H9 (cell line): ENCODE results near the gene PDE4B. TPM values are rescaled to one million over a fixed set of nuclear protein-coding genes. Genes with fewer than 3 reads are reported as not detected.

ENCODE experiments used
- DNase-seq: peaks from one replicate; pipeline ENCODE4 v3.0.0-alpha.2; 2017
- H2AFZ ChIP-seq: one replicate; pipeline ENCODE4 v1.6.1; 2013; ENCODE audit warnings: mild to moderate bottlenecking, low read length, control low read depth, moderate library complexity
- H2AK5ac ChIP-seq: 2 replicates; pipeline ENCODE4 v1.6.1; 2013; ENCODE audit warnings: low read length, control low read depth, mixed read lengths; ENCODE audit not compliant: insufficient read length
- H2BK120ac ChIP-seq: one replicate; pipeline ENCODE4 v1.6.1; 2013; ENCODE audit warnings: low read depth, mild to moderate bottlenecking, low read length, control low read depth, inconsistent platforms; ENCODE audit not compliant: poor library complexity, severe bottlenecking
- H2BK12ac ChIP-seq: 2 replicates; pipeline ENCODE4 v1.6.1; 2013; ENCODE audit warnings: low read length, control low read depth, mixed read lengths, low read depth; ENCODE audit not compliant: insufficient read length
- H2BK15ac ChIP-seq: 2 replicates; pipeline ENCODE4 v1.6.1; 2013; ENCODE audit warnings: low read depth, low read length, control low read depth
- H2BK20ac ChIP-seq: one replicate; pipeline ENCODE4 v1.6.1; 2013; ENCODE audit warnings: low read depth, mild to moderate bottlenecking, low read length, control low read depth, inconsistent platforms; ENCODE audit not compliant: poor library complexity, severe bottlenecking
- H2BK5ac ChIP-seq: 2 replicates; pipeline ENCODE4 v1.6.1; 2013; ENCODE audit warnings: low read length, control low read depth, mixed read lengths; ENCODE audit not compliant: insufficient read length
- H3K14ac ChIP-seq: 2 replicates; pipeline ENCODE4 v1.6.1; 2013; ENCODE audit warnings: low read length, control low read depth; ENCODE audit not compliant: insufficient read depth
- H3K18ac ChIP-seq: 2 replicates; pipeline ENCODE4 v1.6.1; 2013; ENCODE audit warnings: low read depth, mild to moderate bottlenecking, mixed read lengths, low read length, control low read depth; ENCODE audit not compliant: insufficient read length
- H3K23ac ChIP-seq: 2 replicates; pipeline ENCODE4 v1.6.1; 2013; ENCODE audit warnings: low read length, control low read depth, mixed read lengths, low read depth; ENCODE audit not compliant: insufficient read length
- H3K23me2 ChIP-seq: 2 replicates; pipeline ENCODE4 v1.6.1; 2013; ENCODE audit warnings: low read depth, mild to moderate bottlenecking, mixed read lengths, low read length, control low read depth; ENCODE audit not compliant: insufficient read length, poor library complexity, severe bottlenecking
- H3K27ac ChIP-seq: 2 replicates; pipeline ENCODE4 v1.5.1; 2013; ENCODE audit warnings: low read length, control low read depth, mixed read lengths, low read depth; ENCODE audit not compliant: insufficient read length
- H3K27me3 ChIP-seq: 2 replicates; pipeline ENCODE4 v1.6.1; 2013; ENCODE audit warnings: low read length, control low read depth, inconsistent platforms; ENCODE audit not compliant: insufficient read depth
- H3K4ac ChIP-seq: 2 replicates; pipeline ENCODE4 v1.6.1; 2013; ENCODE audit warnings: low read depth, mild to moderate bottlenecking, control low read depth, inconsistent platforms, low read length, moderate library complexity
- H3K4me1 ChIP-seq: 2 replicates; pipeline ENCODE4 v1.6.1; 2013; ENCODE audit warnings: low read length, control low read depth, inconsistent platforms; ENCODE audit not compliant: insufficient read depth
- H3K4me2 ChIP-seq: 2 replicates; pipeline ENCODE4 v1.6.1; 2013; ENCODE audit warnings: low read length, control low read depth, mixed read lengths; ENCODE audit not compliant: insufficient read length, insufficient read depth
- H3K56ac ChIP-seq: 2 replicates; pipeline ENCODE4 v1.6.1; 2013; ENCODE audit warnings: low read depth, mild to moderate bottlenecking, mixed read lengths, low read length, control low read depth; ENCODE audit not compliant: insufficient read length
- H3K79me1 ChIP-seq: 2 replicates; pipeline ENCODE4 v1.6.1; 2013; ENCODE audit warnings: low read depth, mild to moderate bottlenecking, moderate library complexity, low read length, control low read depth, inconsistent platforms; ENCODE audit not compliant: insufficient read depth, poor library complexity, severe bottlenecking
- H3K79me2 ChIP-seq: 2 replicates; pipeline ENCODE4 v1.6.1; 2013; ENCODE audit warnings: low read length, control low read depth, inconsistent platforms; ENCODE audit not compliant: insufficient read depth
- H3K9ac ChIP-seq: 2 replicates; pipeline ENCODE4 v1.6.1; 2013; ENCODE audit warnings: low read length, control low read depth, mixed read lengths; ENCODE audit not compliant: insufficient read length; ENCODE audit errors: extremely low read depth
- H3K9me3 ChIP-seq: one replicate; pipeline ENCODE4 v1.6.1; 2013; ENCODE audit warnings: low read depth, low read length, inconsistent platforms; ENCODE audit not compliant: control insufficient read depth
- H3T11ph ChIP-seq: one replicate; pipeline ENCODE4 v1.6.1; 2013; ENCODE audit warnings: mild to moderate bottlenecking, low read length, control low read depth, inconsistent platforms
- H4K20me1 ChIP-seq: one replicate; pipeline ENCODE4 v1.6.1; 2013; ENCODE audit not compliant: control insufficient read depth, insufficient read length, insufficient read depth
- H4K5ac ChIP-seq: 2 replicates; pipeline ENCODE4 v1.6.1; 2013; ENCODE audit warnings: low read depth, mild to moderate bottlenecking, mixed read lengths, low read length, control low read depth; ENCODE audit not compliant: insufficient read length
- H4K8ac ChIP-seq: replicated peaks from 2 replicates; pipeline ENCODE4 v1.6.1; 2013; ENCODE audit warnings: low read length, control low read depth, mixed read lengths, low read depth; ENCODE audit not compliant: insufficient read length
- H4K91ac ChIP-seq: 2 replicates; pipeline ENCODE4 v1.6.1; 2013; ENCODE audit warnings: low read depth, mild to moderate bottlenecking, moderate library complexity, mixed read lengths, low read length, control low read depth; ENCODE audit not compliant: insufficient read length
- H3K27ac Mint-ChIP-seq, 3 experiments: 2 replicates in 2 of 3; 3 replicates in 1 of 3; pipeline ENCODE4 v1.8.0; 2020 to 2021; ENCODE audit warnings: mixed read lengths in 3 of 3, mild to moderate bottlenecking in 1 of 3, moderate library complexity in 1 of 3
- H3K27me3 Mint-ChIP-seq: 2 replicates; pipeline ENCODE4 v1.8.0; 2021; ENCODE audit warnings: low read depth, mild to moderate bottlenecking, moderate library complexity, mixed read lengths
- H3K36me3 Mint-ChIP-seq, 3 experiments: 2 replicates in 2 of 3; 3 replicates in 1 of 3; pipeline ENCODE4 v1.8.0; 2020 to 2021; ENCODE audit warnings: low read depth in 3 of 3, mixed read lengths in 3 of 3; ENCODE audit not compliant: insufficient read depth in 1 of 3
- H3K4me1 Mint-ChIP-seq, 2 experiments: 2 replicates each; pipeline ENCODE4 v1.8.0; 2020; ENCODE audit warnings: mixed read lengths in 2 of 2
- H3K4me3 Mint-ChIP-seq, 2 experiments: 2 replicates in 1 of 2; 3 replicates in 1 of 2; pipeline ENCODE4 v1.8.0; 2020 to 2021; ENCODE audit warnings: mild to moderate bottlenecking in 2 of 2, mixed read lengths in 2 of 2, moderate library complexity in 1 of 2
- H3K9me3 Mint-ChIP-seq, 2 experiments: 2 replicates in 1 of 2; 3 replicates in 1 of 2; pipeline ENCODE4 v1.8.0; 2020; ENCODE audit warnings: mild to moderate bottlenecking in 2 of 2, mixed read lengths in 2 of 2, moderate library complexity in 1 of 2
- WGBS: extraction: QIAGEN DNeasy Blood & Tissue Kit; methylation state at CpG from one replicate; pipeline ENCODE4 v1.1.7; 2013; ENCODE audit warnings: missing lambda C conversion rate, low lambda C conversion rate, mixed read lengths; ENCODE audit not compliant: insufficient read length; ENCODE audit errors: extremely low coverage; 5-methylcytosine and 5-hydroxymethylcytosine counted together
- total RNA-seq: library from RNA; stranded (reverse); gene quantifications from 2 replicates; pipeline ENCODE4 v1.2.1, GENCODE V29; 2021
- TF ChIP-seq, protein P1 (sequence below): fragments of 200-600 bp; sonication (generic); conservative IDR thresholded peaks from 3 replicates; pipeline ENCODE4 v1.8.0; 2021; ENCODE audit warnings: antibody characterized with exemption, mild to moderate bottlenecking

Gene PDE4B
- total RNA-seq, 1 experiment from 2014 or later: 19.8 TPM

DNA sequence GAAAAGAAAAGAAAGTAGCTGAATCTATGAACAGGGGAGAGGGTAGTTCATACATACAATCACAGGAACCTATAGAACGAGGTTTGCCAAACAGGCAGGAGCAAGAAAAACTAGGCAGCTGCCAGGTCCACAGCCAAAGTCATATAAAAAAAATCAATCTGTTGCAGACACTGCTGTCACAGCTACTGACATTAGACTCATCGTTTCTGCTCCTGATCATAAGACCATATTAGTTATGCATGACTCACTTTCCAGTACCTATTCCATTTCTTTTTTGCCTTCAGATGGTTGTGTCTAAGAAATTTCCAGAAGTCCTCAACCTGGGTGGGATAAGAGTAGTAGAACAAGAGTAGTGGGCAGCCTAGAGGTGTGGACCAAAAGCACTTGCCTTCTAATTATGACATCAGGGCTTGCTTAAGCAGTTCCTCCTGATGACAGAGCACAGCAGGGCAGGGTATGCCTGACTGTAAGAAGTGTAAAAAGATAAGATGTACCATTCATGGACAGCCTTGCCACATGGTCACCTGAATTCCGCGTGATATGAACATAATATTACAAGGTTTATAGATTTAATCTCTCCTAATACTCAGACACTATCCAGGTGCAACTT is 418.0 kb downstream of the PDE4B start:
- no peak for DNase-seq
- Histone ChIP-seq H3K4ac (no peak overlapping the region), H4K8ac (no peak overlapping the region), H3K9ac (no peak overlapping the region), H3K23me2 (no peaks in the 10 kb centered on the region), H3K18ac (no peak overlapping the region), H4K91ac (no peak overlapping the region), H3K9me3 (no peaks in the 10 kb centered on the region), H2BK12ac (no peak overlapping the region), H3K79me1 (no peaks in the 10 kb centered on the region), H3K27me3 (no peaks in the 10 kb centered on the region), H3K27ac (no peak overlapping the region), H2AFZ (no peak overlapping the region), H2BK120ac (no peak overlapping the region), H3K4me1 (no peaks in the 10 kb centered on the region), H4K20me1 (no peaks in the 10 kb centered on the region), H3K4me2 (no peak overlapping the region), H4K5ac (no peak overlapping the region), H3T11ph (no peak overlapping the region), H3K14ac (no peak overlapping the region), H2BK20ac (no peak overlapping the region), H3K79me2 (no peaks in the 10 kb centered on the region), H3K56ac (no peak overlapping the region), H2BK15ac (no peak overlapping the region), H3K23ac (no peak overlapping the region), H2BK5ac (no peak overlapping the region), H2AK5ac (no peak overlapping the region)
- peaks cover 0 to 5% (median 0%) of the 10 kb centered on the region in 3 experiments; a peak in 1 of 7 replicates for H3K36me3 Mint-ChIP-seq
- H3K4me1 Mint-ChIP-seq: no peaks in the 10 kb centered on the region
- no CpG with 5 or more reads among the region's 4 CpGs for WGBS
- no peaks in the 10 kb centered on the region for H3K27me3 Mint-ChIP-seq
- TF ChIP-seq, protein P1, sequence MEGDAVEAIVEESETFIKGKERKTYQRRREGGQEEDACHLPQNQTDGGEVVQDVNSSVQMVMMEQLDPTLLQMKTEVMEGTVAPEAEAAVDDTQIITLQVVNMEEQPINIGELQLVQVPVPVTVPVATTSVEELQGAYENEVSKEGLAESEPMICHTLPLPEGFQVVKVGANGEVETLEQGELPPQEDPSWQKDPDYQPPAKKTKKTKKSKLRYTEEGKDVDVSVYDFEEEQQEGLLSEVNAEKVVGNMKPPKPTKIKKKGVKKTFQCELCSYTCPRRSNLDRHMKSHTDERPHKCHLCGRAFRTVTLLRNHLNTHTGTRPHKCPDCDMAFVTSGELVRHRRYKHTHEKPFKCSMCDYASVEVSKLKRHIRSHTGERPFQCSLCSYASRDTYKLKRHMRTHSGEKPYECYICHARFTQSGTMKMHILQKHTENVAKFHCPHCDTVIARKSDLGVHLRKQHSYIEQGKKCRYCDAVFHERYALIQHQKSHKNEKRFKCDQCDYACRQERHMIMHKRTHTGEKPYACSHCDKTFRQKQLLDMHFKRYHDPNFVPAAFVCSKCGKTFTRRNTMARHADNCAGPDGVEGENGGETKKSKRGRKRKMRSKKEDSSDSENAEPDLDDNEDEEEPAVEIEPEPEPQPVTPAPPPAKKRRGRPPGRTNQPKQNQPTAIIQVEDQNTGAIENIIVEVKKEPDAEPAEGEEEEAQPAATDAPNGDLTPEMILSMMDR: no peak
- no peak overlapping the region for H3K27ac Mint-ChIP-seq
- H3K4me3 Mint-ChIP-seq: no peak overlapping the region
- H3K9me3 Mint-ChIP-seq: peaks cover 4 to 5% of the 10 kb centered on the region in 2 experiments; a peak in 4 of 5 replicates
